K562 (cell line): ENCODE measurements around the gene DYNC2LI1. TPM values are rescaled to one million over a fixed set of nuclear protein-coding genes. Genes with fewer than 3 reads are reported as not detected.
A peak's percentile ranks its signal among the peaks of the same experiment; 100 is the strongest.

ENCODE experiments used
- ATF7 ChIP-seq: fragments of 450-650 bp; IDR thresholded peaks from 2 replicates; pipeline ENCODE4 v1.7.1; 2014; ENCODE audit warnings: mild to moderate bottlenecking, moderate library complexity
- CEBPB ChIP-seq: fragments of 450-650 bp; IDR thresholded peaks from 2 replicates; pipeline ENCODE4 v1.6.1; 2016; ENCODE audit warnings: missing genetic modification characterization, missing compliant biosample characterization
- CTBP1 ChIP-seq: fragments of 450-650 bp; IDR thresholded peaks from 2 replicates; pipeline ENCODE4 v1.6.1; 2016; ENCODE audit warnings: borderline replicate concordance
- CXXC5 ChIP-seq: fragments of 250-450 bp; sonication (Bioruptor Pico); IDR thresholded peaks from 2 replicates; pipeline ENCODE4 v1.8.0; 2022; ENCODE audit warnings: inconsistent platforms, mild to moderate bottlenecking, moderate library complexity
- E2F6 ChIP-seq, 2 experiments: IDR thresholded peaks; 2 replicates each; pipeline ENCODE4 v1.6.1; 2011; ENCODE audit warnings: borderline replicate concordance in 1 of 2, control low read depth in 1 of 2, low read depth in 1 of 2, low read length in 1 of 2, mild to moderate bottlenecking in 1 of 2, mixed read lengths in 1 of 2, moderate library complexity in 1 of 2; ENCODE audit not compliant: insufficient read depth in 1 of 2, insufficient read length in 1 of 2, poor library complexity in 1 of 2, severe bottlenecking in 1 of 2; ENCODE audit errors: extremely low read depth in 1 of 2
- ETS1 ChIP-seq: conservative IDR thresholded peaks from 2 replicates; pipeline ENCODE4 v1.6.1; 2011; ENCODE audit warnings: low read depth, mild to moderate bottlenecking, low read length; ENCODE audit not compliant: control insufficient read depth
- ETV1 ChIP-seq: fragments of 450-650 bp; conservative IDR thresholded peaks from 2 replicates; pipeline ENCODE4 v1.6.1; 2016; ENCODE audit warnings: missing genetic modification characterization, control low read depth, low read depth, missing compliant biosample characterization
- HCFC1 ChIP-seq: IDR thresholded peaks from 2 replicates; pipeline ENCODE4 v1.6.1; 2012; ENCODE audit warnings: low read depth, low read length, improper control_type of control experiment
- MBD2 ChIP-seq: sonication (generic); IDR thresholded peaks from 2 replicates; pipeline ENCODE4 v1.6.1; 2016; ENCODE audit warnings: low read depth, borderline replicate concordance
- NR4A1 ChIP-seq, 2 experiments: fragments of 250-450 bp in 1 of 2; fragments of 450-650 bp in 1 of 2; sonication (Bioruptor Pico) in 1 of 2; IDR thresholded peaks; 2 replicates each; pipeline versions ENCODE4 v1.4.0 to v1.6.1; 2016 to 2020; ENCODE audit warnings: mild to moderate bottlenecking in 2 of 2, missing compliant biosample characterization in 1 of 2, missing genetic modification characterization in 1 of 2, moderate library complexity in 1 of 2
- PKNOX1 ChIP-seq: fragments of 450-650 bp; IDR thresholded peaks from 2 replicates; pipeline ENCODE4 v1.6.1; 2016
- PML ChIP-seq: IDR thresholded peaks from 2 replicates; pipeline ENCODE4 v1.6.1; 2012; ENCODE audit warnings: low read length, inconsistent platforms
- TAF7 ChIP-seq: fragments of 450-650 bp; IDR thresholded peaks from 2 replicates; pipeline ENCODE4 v1.6.1; 2016; ENCODE audit warnings: missing genetic modification characterization, missing compliant biosample characterization
- TFAM ChIP-seq: fragments of 250-450 bp; sonication (Bioruptor Pico); conservative IDR thresholded peaks from 2 replicates; pipeline ENCODE4 v1.5.0; 2021; ENCODE audit warnings: mild to moderate bottlenecking, moderate library complexity
- TSC22D4 ChIP-seq: fragments of 450-650 bp; IDR thresholded peaks from 2 replicates; pipeline ENCODE4 v1.6.1; 2016; ENCODE audit warnings: missing genetic modification characterization, missing biosample characterization, control low read depth
- YY1 ChIP-seq, 3 experiments: IDR thresholded peaks; 2 replicates each; pipeline ENCODE4 v1.6.1; 2011; ENCODE audit warnings: low read length in 2 of 3, mild to moderate bottlenecking in 2 of 3, moderate library complexity in 2 of 3, borderline replicate concordance in 1 of 3, control low read depth in 1 of 3, low read depth in 1 of 3; ENCODE audit not compliant: insufficient read depth in 3 of 3, insufficient replicate concordance in 2 of 3, control insufficient read depth in 1 of 3, insufficient read length in 1 of 3; ENCODE audit errors: extremely low read depth in 1 of 3
- ZNF197 ChIP-seq: fragments of 200-800 bp; sonication (Bioruptor generic); IDR thresholded peaks from 2 replicates; pipeline ENCODE4 v1.6.1; 2016; ENCODE audit warnings: low read depth, missing genetic modification characterization, missing compliant biosample characterization
- ZNF253 ChIP-seq: fragments of 250-450 bp; sonication (Bioruptor Pico); conservative IDR thresholded peaks from 2 replicates; pipeline ENCODE4 v1.6.1; 2021; ENCODE audit warnings: mild to moderate bottlenecking
- polyA plus RNA-seq, 8 experiments: library from polyadenylated mRNA; depleted of rRNA in 4 of 8; stranded (reverse) in 5 of 8; unstranded in 3 of 8; fragments of >200 nt; fragmentation: Nextera tagmentation in 2 of 8; fragmentation: Illumina TruSeq in 1 of 8; extraction: Ambion mirVana in 2 of 8; extraction: Trizol in 1 of 8; gene quantifications; 2 replicates each; pipeline versions ENCODE4 v1.2.1 to v1.2.3, GENCODE V29; 2011 to 2014; ENCODE audit warnings: inconsistent platforms in 1 of 8, missing spikeins in 1 of 8
- total RNA-seq, 7 experiments: library from RNA; depleted of rRNA in 6 of 7; stranded (reverse); fragments of >200 nt in 6 of 7; fragmentation: Illumina TruSeq in 2 of 7; extraction: Trizol in 2 of 7; gene quantifications; 2 replicates each; pipeline versions ENCODE4 v1.2.1 to v1.2.3, GENCODE V29; 2011 to 2021; ENCODE audit warnings: low replicate concordance in 1 of 7
- TF ChIP-seq, protein P1 (sequence below): fragments of 150-350 bp; IDR thresholded peaks from 2 replicates; pipeline ENCODE4 v1.6.1; 2014; ENCODE audit warnings: low read depth, mild to moderate bottlenecking, low read length, borderline replicate concordance

DYNC2LI1 gene
- total and polyA plus RNA-seq, 9 of the 15 experiments (the other 6 are each of a cell fraction or from before 2014, with no cell fraction given), result 12.5 to 42.2 (median 25.8) TPM

- no peak for TF ChIP-seq ZNF253 (CRISPR knock-in tag)
- TF ChIP-seq, protein P1, sequence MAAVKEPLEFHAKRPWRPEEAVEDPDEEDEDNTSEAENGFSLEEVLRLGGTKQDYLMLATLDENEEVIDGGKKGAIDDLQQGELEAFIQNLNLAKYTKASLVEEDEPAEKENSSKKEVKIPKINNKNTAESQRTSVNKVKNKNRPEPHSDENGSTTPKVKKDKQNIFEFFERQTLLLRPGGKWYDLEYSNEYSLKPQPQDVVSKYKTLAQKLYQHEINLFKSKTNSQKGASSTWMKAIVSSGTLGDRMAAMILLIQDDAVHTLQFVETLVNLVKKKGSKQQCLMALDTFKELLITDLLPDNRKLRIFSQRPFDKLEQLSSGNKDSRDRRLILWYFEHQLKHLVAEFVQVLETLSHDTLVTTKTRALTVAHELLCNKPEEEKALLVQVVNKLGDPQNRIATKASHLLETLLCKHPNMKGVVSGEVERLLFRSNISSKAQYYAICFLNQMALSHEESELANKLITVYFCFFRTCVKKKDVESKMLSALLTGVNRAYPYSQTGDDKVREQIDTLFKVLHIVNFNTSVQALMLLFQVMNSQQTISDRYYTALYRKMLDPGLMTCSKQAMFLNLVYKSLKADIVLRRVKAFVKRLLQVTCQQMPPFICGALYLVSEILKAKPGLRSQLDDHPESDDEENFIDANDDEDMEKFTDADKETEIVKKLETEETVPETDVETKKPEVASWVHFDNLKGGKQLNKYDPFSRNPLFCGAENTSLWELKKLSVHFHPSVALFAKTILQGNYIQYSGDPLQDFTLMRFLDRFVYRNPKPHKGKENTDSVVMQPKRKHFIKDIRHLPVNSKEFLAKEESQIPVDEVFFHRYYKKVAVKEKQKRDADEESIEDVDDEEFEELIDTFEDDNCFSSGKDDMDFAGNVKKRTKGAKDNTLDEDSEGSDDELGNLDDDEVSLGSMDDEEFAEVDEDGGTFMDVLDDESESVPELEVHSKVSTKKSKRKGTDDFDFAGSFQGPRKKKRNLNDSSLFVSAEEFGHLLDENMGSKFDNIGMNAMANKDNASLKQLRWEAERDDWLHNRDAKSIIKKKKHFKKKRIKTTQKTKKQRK, result no peak
- TF ChIP-seq CTBP1, result peak; percentile 66; the same call in 1 of the 2 replicates
- peak; percentile 85 for TF ChIP-seq CXXC5
- no peak for TF ChIP-seq NR4A1 (CRISPR knock-in tag; IDR thresholded peaks at IDR 0.05)
- 0 out of 2 replicates have a peak, but pooled peaks have one; percentile 64 for TF ChIP-seq NR4A1 (tag; IDR thresholded peaks at IDR 0.05)
- TF ChIP-seq ATF7, result peak; percentile 80; the same call in 1 of the 2 replicates
- no peak for TF ChIP-seq TSC22D4
- peak; percentile 88 for TF ChIP-seq MBD2
- peak; percentile 35; the same call in 1 of the 2 replicates for TF ChIP-seq PKNOX1
- TF ChIP-seq TFAM (CRISPR knock-in tag), result no peak
- TF ChIP-seq E2F6 (IDR thresholded peaks at IDR 0.05; ENCODE audit: borderline replicate concordance in 1 of 2, extremely low read depth in 1 of 2, insufficient read depth in 1 of 2, insufficient read length in 1 of 2, low read depth in 1 of 2, low read length in 1 of 2, poor library complexity in 1 of 2, severe bottlenecking in 1 of 2), result peak; percentile 27 to 61
- peak in 2 of 3 experiments; percentile 67 to 79 for TF ChIP-seq YY1 (IDR thresholded peaks at IDR 0.05; ENCODE audit: borderline replicate concordance in 1 of 3, control insufficient read depth in 1 of 3, extremely low read depth in 1 of 3, insufficient read depth in 3 of 3, insufficient read length in 1 of 3, insufficient replicate concordance in 2 of 3, low read depth in 1 of 3, low read length in 2 of 3)
- no peak for TF ChIP-seq CEBPB
- TF ChIP-seq ETS1, result peak; percentile 97
- peak; percentile 24; the same call in 1 of the 2 replicates for TF ChIP-seq PML
- TF ChIP-seq ZNF197, result 0 out of 2 replicates have a peak, but pooled peaks have one; percentile 36
- peak; percentile 99 for TF ChIP-seq HCFC1
- TF ChIP-seq ETV1, result peak; percentile 37; the same call in 1 of the 2 replicates
- TF ChIP-seq TAF7 (tag), result no peak
These were observed at the start of gene DYNC2LI1 (continued) for GRCh38 chr2:43773876-43774613.
